ENCODE results near the gene COL9A1. TPM values are rescaled to one million over a fixed set of nuclear protein-coding genes. Genes with fewer than 3 reads are reported as not detected.

COL9A1 gene
- total RNA-seq, 2 donors from 2014 or later, result 0.33 to 18.7 TPM

- Histone ChIP-seq H3K4me3 (no peak overlapping the region), H3K4me1 (peaks cover 0 to 16% of the 10 kb centered on the region in 2 donors), H3K36me3 (no peaks in the 10 kb centered on the region), H3K27me3 (no peaks in the 10 kb centered on the region), H3K9me3 (no peaks in the 10 kb centered on the region), H3K27ac (no peak overlapping the region)
- TF ChIP-seq, protein P1, sequence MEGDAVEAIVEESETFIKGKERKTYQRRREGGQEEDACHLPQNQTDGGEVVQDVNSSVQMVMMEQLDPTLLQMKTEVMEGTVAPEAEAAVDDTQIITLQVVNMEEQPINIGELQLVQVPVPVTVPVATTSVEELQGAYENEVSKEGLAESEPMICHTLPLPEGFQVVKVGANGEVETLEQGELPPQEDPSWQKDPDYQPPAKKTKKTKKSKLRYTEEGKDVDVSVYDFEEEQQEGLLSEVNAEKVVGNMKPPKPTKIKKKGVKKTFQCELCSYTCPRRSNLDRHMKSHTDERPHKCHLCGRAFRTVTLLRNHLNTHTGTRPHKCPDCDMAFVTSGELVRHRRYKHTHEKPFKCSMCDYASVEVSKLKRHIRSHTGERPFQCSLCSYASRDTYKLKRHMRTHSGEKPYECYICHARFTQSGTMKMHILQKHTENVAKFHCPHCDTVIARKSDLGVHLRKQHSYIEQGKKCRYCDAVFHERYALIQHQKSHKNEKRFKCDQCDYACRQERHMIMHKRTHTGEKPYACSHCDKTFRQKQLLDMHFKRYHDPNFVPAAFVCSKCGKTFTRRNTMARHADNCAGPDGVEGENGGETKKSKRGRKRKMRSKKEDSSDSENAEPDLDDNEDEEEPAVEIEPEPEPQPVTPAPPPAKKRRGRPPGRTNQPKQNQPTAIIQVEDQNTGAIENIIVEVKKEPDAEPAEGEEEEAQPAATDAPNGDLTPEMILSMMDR (IDR thresholded peaks at IDR 0.05), result no peak
- no peak for DNase-seq (ENCODE audit: low spot score)
These were observed 17.7 kb downstream of the COL9A1 start for GRCh38 chr6:70285201-70285600.

- Histone ChIP-seq H3K27me3 (no peaks in the 10 kb centered on the region), H3K9me3 (no peaks in the 10 kb centered on the region), H3K4me3 (peak overlapping the region; percentile 31 to 41), H3K4me1 (peaks cover 0 to 16% of the 10 kb centered on the region in 2 donors), H3K27ac (no peak overlapping the region), H3K36me3 (no peaks in the 10 kb centered on the region)
- DNase-seq (ENCODE audit: low spot score), result no peak
- TF ChIP-seq, protein P1 (IDR thresholded peaks at IDR 0.05), result no peak
These were observed 19.9 kb downstream of the COL9A1 start for GRCh38 chr6:70282919-70283461.

DNA sequence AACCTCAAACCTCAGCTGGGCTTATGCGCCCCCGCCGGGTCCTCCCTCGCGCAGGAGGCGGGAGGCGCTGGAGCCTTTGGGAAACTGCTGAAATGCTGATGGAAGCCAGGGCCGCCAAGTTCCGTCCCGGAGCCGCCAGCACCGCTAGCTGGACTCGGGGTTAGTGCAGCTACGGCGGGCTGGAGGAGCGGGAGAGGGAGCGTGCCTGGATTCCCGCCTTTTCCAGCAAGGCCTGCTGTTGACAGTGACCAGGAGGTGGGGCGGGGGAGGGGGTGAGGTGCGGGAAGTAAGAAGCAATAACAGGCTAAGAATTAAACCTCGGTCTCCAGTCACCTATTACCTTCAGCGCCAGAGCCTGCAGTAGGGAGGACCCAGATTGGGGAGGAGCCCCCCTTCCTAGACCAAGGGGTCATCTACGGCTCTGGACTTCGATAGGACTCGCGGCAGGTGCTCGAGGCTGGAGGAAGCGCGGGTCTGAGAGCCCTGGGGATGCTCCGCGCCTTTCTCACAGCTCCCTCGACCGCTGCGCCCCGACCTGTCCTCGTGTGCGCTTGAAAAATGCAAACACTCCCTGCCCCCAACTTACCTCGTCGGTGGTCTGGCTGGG, 20.5 kb downstream of the COL9A1 start:
- no peak for DNase-seq (ENCODE audit: low spot score)

DNA sequence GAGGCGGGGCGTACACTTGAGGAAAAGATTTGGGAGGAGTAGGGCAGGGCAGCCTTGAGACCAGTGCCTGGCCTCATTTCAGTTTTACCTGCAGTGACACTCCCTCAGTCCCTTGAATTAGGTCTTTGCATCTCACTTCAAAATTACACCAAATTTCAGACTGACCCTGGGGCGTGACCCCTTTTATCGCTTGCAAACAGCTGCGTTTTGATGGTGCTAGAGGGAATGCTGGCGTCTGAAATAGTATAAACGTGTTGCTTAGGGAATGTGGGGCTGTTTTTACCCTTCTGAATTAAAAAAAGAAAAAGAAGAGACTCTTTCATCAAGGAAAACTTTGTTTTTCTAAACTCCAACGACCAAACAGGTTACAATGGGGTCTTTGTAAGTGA, 21.0 kb downstream of the COL9A1 start:
- Histone ChIP-seq H3K27me3 (no peaks in the 10 kb centered on the region), H3K27ac (no peak overlapping the region), H3K9me3 (no peaks in the 10 kb centered on the region), H3K4me1 (peaks cover 0 to 16% of the 10 kb centered on the region in 2 donors), H3K36me3 (no peaks in the 10 kb centered on the region), H3K4me3 (peak overlapping the region in 1 of 2 donors; percentile 41)
- TF ChIP-seq, protein P1 (IDR thresholded peaks at IDR 0.05), result no peak
- DNase-seq (ENCODE audit: low spot score), result no peak

More for the DNA sequence above, 20.5 kb downstream of the COL9A1 start:
- H3K4me1 ChIP-seq, result peaks cover 0 to 16% of the 10 kb centered on the region in 2 donors
- no peaks in the 10 kb centered on the region for H3K9me3 ChIP-seq
- no peaks in the 10 kb centered on the region for H3K36me3 ChIP-seq
- no peak overlapping the region for H3K27ac ChIP-seq
- H3K27me3 ChIP-seq, result no peaks in the 10 kb centered on the region
- TF ChIP-seq, protein P1 (IDR thresholded peaks at IDR 0.05), result peak in 1 of 2 donors; percentile 11
- peak overlapping the region; percentile 31 to 41 for H3K4me3 ChIP-seq

DNA sequence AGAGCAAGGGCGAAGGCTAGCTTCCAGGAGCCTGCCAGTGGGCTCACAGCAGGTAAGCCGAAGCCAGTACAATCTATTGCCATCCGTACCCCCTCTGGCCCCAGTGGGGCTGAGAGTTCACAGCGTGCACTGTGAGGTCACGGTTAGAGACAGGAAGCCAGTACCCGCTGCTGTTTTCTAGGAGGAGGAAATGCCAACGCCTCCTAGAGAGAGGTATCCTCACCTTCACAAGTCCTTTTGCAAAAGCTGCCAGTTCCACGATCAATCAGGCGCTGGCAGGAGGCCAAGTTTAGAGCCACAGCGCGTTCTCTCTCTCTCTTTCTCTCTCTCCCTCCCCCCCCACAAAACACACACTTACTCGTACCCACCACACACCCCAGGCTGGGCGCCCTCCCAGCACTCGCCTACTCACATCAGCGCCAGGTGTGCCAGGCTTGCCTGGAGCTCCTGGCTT, 22.5 kb downstream of the COL9A1 start:
- H3K4me1 ChIP-seq, result peaks cover 0 to 16% of the 10 kb centered on the region in 2 donors
- no peaks in the 10 kb centered on the region for H3K36me3 ChIP-seq
- no peak for DNase-seq (ENCODE audit: low spot score)
- H3K27ac ChIP-seq, result no peak overlapping the region
- TF ChIP-seq, protein P1 (IDR thresholded peaks at IDR 0.05), result no peak
- no peaks in the 10 kb centered on the region for H3K9me3 ChIP-seq
- no peak overlapping the region for H3K4me3 ChIP-seq
- H3K27me3 ChIP-seq, result no peaks in the 10 kb centered on the region

All from right atrium auricular region (tissue), 2 donors.